Measurements from ENCODE around the gene NAE1.

NAE1 gene

DNA sequence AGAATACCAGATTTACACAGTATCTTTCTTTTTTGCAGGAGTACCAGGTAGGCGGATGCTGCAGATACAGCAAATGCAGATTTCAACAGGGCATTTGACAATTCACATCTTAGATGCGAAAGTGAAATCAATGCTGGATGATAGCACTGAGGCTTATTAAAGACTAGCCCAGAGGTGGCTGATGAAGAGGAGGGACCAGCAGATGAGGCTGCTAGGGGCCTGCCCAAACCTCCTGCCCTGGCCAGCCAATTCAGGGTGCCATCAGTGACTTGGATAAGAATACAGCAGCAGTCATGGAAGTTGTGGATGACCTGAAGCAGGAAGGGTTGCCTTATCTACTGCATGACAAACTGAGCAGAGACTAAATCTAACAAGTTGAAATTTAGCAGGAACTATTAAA lies 77.8 kb downstream of the NAE1 start:
- no peak overlapping the region for H3K4me3 ChIP-seq (ENCODE audit: low read depth, low read length)
- TF ChIP-seq, protein P1, sequence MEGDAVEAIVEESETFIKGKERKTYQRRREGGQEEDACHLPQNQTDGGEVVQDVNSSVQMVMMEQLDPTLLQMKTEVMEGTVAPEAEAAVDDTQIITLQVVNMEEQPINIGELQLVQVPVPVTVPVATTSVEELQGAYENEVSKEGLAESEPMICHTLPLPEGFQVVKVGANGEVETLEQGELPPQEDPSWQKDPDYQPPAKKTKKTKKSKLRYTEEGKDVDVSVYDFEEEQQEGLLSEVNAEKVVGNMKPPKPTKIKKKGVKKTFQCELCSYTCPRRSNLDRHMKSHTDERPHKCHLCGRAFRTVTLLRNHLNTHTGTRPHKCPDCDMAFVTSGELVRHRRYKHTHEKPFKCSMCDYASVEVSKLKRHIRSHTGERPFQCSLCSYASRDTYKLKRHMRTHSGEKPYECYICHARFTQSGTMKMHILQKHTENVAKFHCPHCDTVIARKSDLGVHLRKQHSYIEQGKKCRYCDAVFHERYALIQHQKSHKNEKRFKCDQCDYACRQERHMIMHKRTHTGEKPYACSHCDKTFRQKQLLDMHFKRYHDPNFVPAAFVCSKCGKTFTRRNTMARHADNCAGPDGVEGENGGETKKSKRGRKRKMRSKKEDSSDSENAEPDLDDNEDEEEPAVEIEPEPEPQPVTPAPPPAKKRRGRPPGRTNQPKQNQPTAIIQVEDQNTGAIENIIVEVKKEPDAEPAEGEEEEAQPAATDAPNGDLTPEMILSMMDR (IDR thresholded peaks at IDR 0.05; ENCODE audit: borderline replicate concordance, insufficient read depth, low read depth, low read length), result no peak

All from GM12875 (cell line).